ENCODE measurements around the gene GRIA3.

- TF ChIP-seq EZH2 (IDR thresholded peaks at IDR 0.05; ENCODE audit: borderline replicate concordance, low read length) (no peak), CTCF (IDR thresholded peaks at IDR 0.05; ENCODE audit: low read length) (no peak)
These were observed 1.6 kb downstream of the GRIA3 start for GRCh38 chrX:123185721-123186120.
